Transverse colon (tissue), 4 donors: ENCODE results near the gene LSM14A. TPM values are rescaled to one million over a fixed set of nuclear protein-coding genes. Genes with fewer than 3 reads are reported as not detected.
"Not testable (repeated sequence)": the region's sequence is repeated elsewhere in the genome, so short reads cannot be mapped to it uniquely, and the experiment has no call there.

Experiments
- DNase-seq: peaks from one replicate; pipeline ENCODE4 v3.0.0-alpha.2; 2019
- H3K27ac ChIP-seq, 4 donors: fragments of 200-600 bp; sonication (generic); 2 replicates each; pipeline ENCODE4 v1.5.1; 2016 to 2018; ENCODE audit warnings: inconsistent platforms in 4 of 4
- H3K27me3 ChIP-seq: fragments of 200-600 bp; sonication (generic); 2 replicates; pipeline ENCODE4 v1.5.1; 2017; ENCODE audit warnings: inconsistent platforms
- H3K36me3 ChIP-seq, 4 donors: fragments of 200-600 bp; sonication (generic); 2 replicates each; pipeline ENCODE4 v1.5.1; 2017 to 2019; ENCODE audit warnings: inconsistent platforms in 4 of 4
- H3K4me1 ChIP-seq, 4 donors: fragments of 200-600 bp; sonication (generic); 2 replicates each; pipeline ENCODE4 v1.5.1; 2017 to 2020; ENCODE audit warnings: inconsistent platforms in 4 of 4
- H3K4me3 ChIP-seq, 4 donors: fragments of 200-600 bp; sonication (generic); 1 replicate in 1 of 4; 2 replicates in 3 of 4; pipeline versions ENCODE4 v1.5.1 to v1.6.1; 2017 to 2019; ENCODE audit warnings: inconsistent platforms in 4 of 4
- H3K9me3 ChIP-seq, 2 donors: fragments of 200-600 bp; sonication (generic); 2 replicates each; pipeline ENCODE4 v1.5.1; 2017 to 2019; ENCODE audit warnings: inconsistent platforms in 2 of 2
- CTCF ChIP-seq, 5 experiments: fragments of 200-600 bp in 3 of 5; fragments of 450-650 bp in 2 of 5; sonication (generic) in 3 of 5; IDR thresholded peaks; 1 replicate in 2 of 5; 2 replicates in 3 of 5; pipeline ENCODE4 v1.5.1; 2016 to 2017; ENCODE audit warnings: antibody characterized with exemption in 5 of 5, inconsistent platforms in 3 of 5, mild to moderate bottlenecking in 2 of 5, moderate library complexity in 1 of 5
- EP300 ChIP-seq: sonication (generic); formaldehyde crosslinking; IDR thresholded peaks from one replicate; pipeline ENCODE4 v1.6.1; 2017; ENCODE audit warnings: antibody characterized with exemption, low read depth
- POLR2A ChIP-seq: fragments of 450-650 bp; IDR thresholded peaks from one replicate; pipeline ENCODE4 v1.6.1; 2016; ENCODE audit warnings: antibody characterized with exemption, mild to moderate bottlenecking, moderate library complexity
- POLR2AphosphoS5 ChIP-seq, 3 donors: sonication (generic); formaldehyde crosslinking; IDR thresholded peaks; one replicate each; pipeline ENCODE4 v1.6.1; 2016; ENCODE audit warnings: antibody characterized with exemption in 3 of 3
- WGBS, 2 donors: methylation state at CpG; one replicate each; pipeline ENCODE4 v1.1.5; 2018; ENCODE audit warnings: low coverage in 1 of 2; 5-methylcytosine and 5-hydroxymethylcytosine counted together
- in situ Hi-C, 4 donors: fragments of 200-750 bp; cut with MboI; loops; one replicate each; pipeline versions ENCODE4 v1.15.0 to v1.15.1; 2017; ENCODE audit warnings: low sequenced_read_pairs in 3 of 4, low pct_ligation_motif_present in 1 of 4, low pct_unique_long_range_greater_than_20kb in 1 of 4
- intact Hi-C: fragments of 100-400 bp; cut with DNase I; formaldehyde crosslinking; loops from one replicate; pipeline ENCODE4 v1.15.1; 2023; ENCODE audit warnings: low total_unique reads
- total RNA-seq, 4 donors: library from RNA; depleted of rRNA; stranded (reverse); fragments of >200 nt; gene quantifications; one replicate each; pipeline ENCODE4 v1.1.0, GENCODE V29; 2016

Gene LSM14A
- total RNA-seq, 4 donors from 2014 or later: 88.4 to 211 (median 119) TPM

- in situ Hi-C loops: loop anchor here in 2 of 4 donors (25.0 kb wide), 1 partner anchor 96 kb away; no protein-coding TSS in a partner anchor
- Histone ChIP-seq H3K27me3 (no peaks in the 10 kb centered on the region), H3K4me3 (no peak overlapping the region), H3K4me1 (no peaks in the 10 kb centered on the region), H3K9me3 (no peaks in the 10 kb centered on the region), H3K27ac (no peak overlapping the region), H3K36me3 (no peaks in the 10 kb centered on the region)
- DNase-seq: peak; percentile 75
- intact Hi-C loops: no loop called here
- WGBS, 2 donors: 42 to 57% methylated on average over 11 to 13 of the region's 13 CpGs
- TF ChIP-seq POLR2A: no peak
- no peak for TF ChIP-seq EP300
- TF ChIP-seq CTCF (IDR thresholded peaks at IDR 0.05): peak; percentile 22 to 59 (median 52)
- no peak for TF ChIP-seq POLR2AphosphoS5 (IDR thresholded peaks at IDR 0.05)
Measured at GRCh38 chr19:34241513-34242337, 69.4 kb downstream of the LSM14A start.

GRCh38 chr19:34243138-34243875, 71.0 kb downstream of the LSM14A start:
- H3K9me3 ChIP-seq, intact Hi-C loops, H3K27ac ChIP-seq, H3K4me3 ChIP-seq, H3K4me1 ChIP-seq, DNase-seq, H3K36me3 ChIP-seq, H3K27me3 ChIP-seq: not testable (repeated sequence)
- in situ Hi-C loops: loop anchor here in 2 of 4 donors (25.0 kb wide), 1 partner anchor 94 kb away; no protein-coding TSS in a partner anchor
- WGBS, 2 donors: 95% methylated on average over 9 of the region's 10 CpGs; no CpG with 5 or more reads in 1 of the 2 donors

- Histone ChIP-seq H3K4me1 (no peaks in the 10 kb centered on the region), H3K27ac (no peak overlapping the region), H3K36me3 (no peaks in the 10 kb centered on the region), H3K27me3 (no peaks in the 10 kb centered on the region), H3K4me3 (no peak overlapping the region), H3K9me3 (no peaks in the 10 kb centered on the region)
- 87 to 88% methylated on average over 6 to 17 of the region's 17 CpGs for WGBS, 2 donors
- intact Hi-C loops: no loop called here
- in situ Hi-C loops: loop anchor here in 2 of 4 donors (25.0 kb wide), 1 partner anchor 93 kb away; no protein-coding TSS in a partner anchor
- TF ChIP-seq POLR2A: no peak
- no peak for TF ChIP-seq EP300
- no peak for TF ChIP-seq CTCF (IDR thresholded peaks at IDR 0.05)
- no peak for TF ChIP-seq POLR2AphosphoS5 (IDR thresholded peaks at IDR 0.05)
- DNase-seq: no peak
Measured at GRCh38 chr19:34243876-34244578, 71.7 kb downstream of the LSM14A start.

GRCh38 chr19:34244611-34245299, 72.5 kb downstream of the LSM14A start:
- H3K27me3 ChIP-seq: no peaks in the 10 kb centered on the region
- TF ChIP-seq CTCF (IDR thresholded peaks at IDR 0.05) (no peak), POLR2A (no peak), EP300 (no peak), POLR2AphosphoS5 (IDR thresholded peaks at IDR 0.05) (no peak)
- H3K27ac ChIP-seq: no peak overlapping the region
- no peaks in the 10 kb centered on the region for H3K4me1 ChIP-seq
- intact Hi-C loops: no loop called here
- WGBS, 2 donors: 78 to 85% methylated on average over 6 to 13 of the region's 13 CpGs
- no peak overlapping the region for H3K4me3 ChIP-seq
- no peaks in the 10 kb centered on the region for H3K9me3 ChIP-seq
- in situ Hi-C loops: loop anchor here in 2 of 4 donors (25.0 kb wide), 1 partner anchor 93 kb away; no protein-coding TSS in a partner anchor
- H3K36me3 ChIP-seq: no peaks in the 10 kb centered on the region
- no peak for DNase-seq
